ENCODE measurements around the gene STUB1. TPM values are rescaled to one million over a fixed set of nuclear protein-coding genes. Genes with fewer than 3 reads are reported as not detected.
A peak's percentile ranks its signal among the peaks of the same experiment; 100 is the strongest.

The STUB1 gene
- total and polyA plus RNA-seq, 2 of the 8 experiments (the other 6 are each of a cell fraction or from before 2014, with no cell fraction given): 89.9 to 103 TPM

DNA sequence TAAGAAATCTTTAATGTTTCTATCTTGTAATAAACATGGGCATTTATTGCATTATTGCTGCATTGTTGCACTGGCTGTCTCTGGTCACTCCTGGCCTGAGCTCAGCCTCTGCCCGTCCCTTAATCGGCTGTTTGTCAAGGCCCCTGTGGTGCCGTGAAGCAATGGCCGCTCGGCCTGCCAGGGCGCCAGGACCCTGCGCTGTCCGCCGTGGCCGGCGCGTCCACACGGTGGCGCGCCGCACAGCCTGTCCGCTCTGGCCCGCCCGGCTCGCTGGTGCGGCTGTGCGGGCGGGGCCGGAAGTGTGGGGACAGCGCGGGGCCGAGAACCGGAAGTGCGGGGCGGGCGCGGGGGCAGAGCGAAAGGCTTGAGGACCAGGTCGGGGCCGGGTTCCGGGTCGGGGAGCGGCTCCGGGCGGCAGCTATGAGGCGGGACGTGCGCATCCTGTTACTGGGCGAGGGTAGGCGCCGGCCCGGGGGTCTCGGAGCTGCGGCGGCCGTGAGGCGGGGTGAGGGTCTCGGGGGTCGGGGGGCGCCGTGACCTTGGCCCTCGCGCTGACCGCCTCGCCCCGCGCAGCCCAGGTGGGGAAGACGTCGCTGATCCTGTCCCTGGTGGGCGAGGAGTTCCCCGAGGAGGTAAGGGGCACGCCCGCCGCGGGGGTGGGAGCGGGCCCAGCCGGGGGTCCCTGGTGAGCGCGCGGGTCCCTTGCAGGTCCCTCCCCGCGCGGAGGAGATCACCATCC is 12.3 kb upstream of the STUB1 start, which contains the start of gene RHOT2 (continued):
- TF ChIP-seq SIRT6 (IDR thresholded peaks at IDR 0.05; ENCODE audit: low read length): no peak
- peak; percentile 77 for TF ChIP-seq PHF8 (conservative IDR thresholded peaks at IDR 0.05; ENCODE audit: low read depth, low read length)
- no peak for TF ChIP-seq SAP30 (IDR thresholded peaks at IDR 0.05; ENCODE audit: insufficient read depth, insufficient replicate concordance, low read length)
- peak; percentile 98 for TF ChIP-seq GABPA (IDR thresholded peaks at IDR 0.05; ENCODE audit: borderline replicate concordance, insufficient read depth, low read length)
- no peak for TF ChIP-seq BCL11A (IDR thresholded peaks at IDR 0.05; ENCODE audit: low read depth in 2 of 2, low read length in 2 of 2)
- TF ChIP-seq SP1 (IDR thresholded peaks at IDR 0.05; ENCODE audit: low read depth, low read length): peak; percentile 48; the same call in 1 of the 2 replicates
- no peak; the same call in 1 of the 2 replicates for TF ChIP-seq POLR2AphosphoS5 (IDR thresholded peaks at IDR 0.05; ENCODE audit: low read depth, low read length)
- peak; percentile 51 for TF ChIP-seq ASH2L (IDR thresholded peaks at IDR 0.05; ENCODE audit: low read length)
- TF ChIP-seq CHD2 (IDR thresholded peaks at IDR 0.05; ENCODE audit: low read length): no peak
- TF ChIP-seq HDAC6 (IDR thresholded peaks at IDR 0.05; ENCODE audit: low read depth, low read length): no peak
- peak; percentile 95 for TF ChIP-seq EGR1 (IDR thresholded peaks at IDR 0.05; ENCODE audit: borderline replicate concordance, low read depth, low read length)
- TF ChIP-seq CHD1 (IDR thresholded peaks at IDR 0.05; ENCODE audit: low read depth, low read length): no peak
- peak; percentile 81 to 91; a peak in 2 of 4 replicates for TF ChIP-seq SIN3A (conservative IDR thresholded peaks at IDR 0.05 in 1 of 2, IDR thresholded peaks at IDR 0.05 in 1 of 2; ENCODE audit: low read depth in 1 of 2, low read length in 2 of 2)
- TF ChIP-seq, protein P1, sequence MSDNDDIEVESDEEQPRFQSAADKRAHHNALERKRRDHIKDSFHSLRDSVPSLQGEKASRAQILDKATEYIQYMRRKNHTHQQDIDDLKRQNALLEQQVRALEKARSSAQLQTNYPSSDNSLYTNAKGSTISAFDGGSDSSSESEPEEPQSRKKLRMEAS (IDR thresholded peaks at IDR 0.05): peak; percentile 62
- no peak; the same call in 1 of the 2 replicates for TF ChIP-seq KDM5A (IDR thresholded peaks at IDR 0.05; ENCODE audit: low read length)
- TF ChIP-seq KDM1A (IDR thresholded peaks at IDR 0.05; ENCODE audit: borderline replicate concordance, low read length): no peak
- TF ChIP-seq JUN (IDR thresholded peaks at IDR 0.05; ENCODE audit: low read depth, low read length): no peak
- TF ChIP-seq NANOG (IDR thresholded peaks at IDR 0.05; ENCODE audit: insufficient read depth, low read depth, low read length, poor library complexity, severe bottlenecking): peak; percentile 35
- peak; percentile 97 for TF ChIP-seq YY1 (IDR thresholded peaks at IDR 0.05; ENCODE audit: low read depth, low read length)
- no peak for TF ChIP-seq SIX5 (IDR thresholded peaks at IDR 0.05; ENCODE audit: low read depth, low read length)
- no peak for TF ChIP-seq RFX5 (IDR thresholded peaks at IDR 0.05; ENCODE audit: borderline replicate concordance, low read depth, low read length)
- peak; percentile 34 to 65; a peak in 3 of 4 replicates for TF ChIP-seq RAD21 (IDR thresholded peaks at IDR 0.05 in 1 of 2, conservative IDR thresholded peaks at IDR 0.05 in 1 of 2; ENCODE audit: low read depth in 2 of 2, low read length in 2 of 2)
- TF ChIP-seq CREB1 (IDR thresholded peaks at IDR 0.05): peak; percentile 66
- TF ChIP-seq MAFK (IDR thresholded peaks at IDR 0.05; ENCODE audit: low read depth, low read length): no peak
- peak; percentile 59; the same call in 1 of the 2 replicates for TF ChIP-seq TBP (IDR thresholded peaks at IDR 0.05; ENCODE audit: low read depth, low read length)
